Large intestine (tissue), 3 donors: ENCODE results near the gene ARHGEF40. TPM values are rescaled to one million over a fixed set of nuclear protein-coding genes. Genes with fewer than 3 reads are reported as not detected.

Source experiments
- DNase-seq, 2 donors: peaks; one replicate each; pipeline versions ENCODE4 v3.0.0 to v3.0.0-alpha.2; 2013
- H3K27ac ChIP-seq: one replicate; pipeline ENCODE4 v1.5.1; 2013; ENCODE audit warnings: low read length
- H3K27me3 ChIP-seq: 2 replicates; pipeline ENCODE4 v1.6.1; 2013; ENCODE audit warnings: low read length; ENCODE audit not compliant: control insufficient read depth, insufficient read depth
- H3K36me3 ChIP-seq: 2 replicates; pipeline ENCODE4 v1.6.1; 2013; ENCODE audit warnings: low read length; ENCODE audit not compliant: control insufficient read depth, insufficient read depth
- H3K4me1 ChIP-seq: one replicate; pipeline ENCODE4 v1.6.1; 2013; ENCODE audit warnings: low read length; ENCODE audit not compliant: control insufficient read depth, insufficient read depth
- H3K4me3 ChIP-seq: one replicate; pipeline ENCODE4 v1.5.1; 2013; ENCODE audit warnings: low read length
- H3K9me3 ChIP-seq: one replicate; pipeline ENCODE4 v1.6.1; 2013; ENCODE audit warnings: mild to moderate bottlenecking, low read depth, low read length, moderate library complexity; ENCODE audit not compliant: control insufficient read depth
- WGBS: methylation state at CpG from one replicate; pipeline ENCODE4 v1.1.5; 2013; ENCODE audit warnings: low lambda C conversion rate; ENCODE audit not compliant: insufficient coverage; 5-methylcytosine and 5-hydroxymethylcytosine counted together
- polyA plus RNA-seq: library from polyadenylated mRNA; unstranded; fragments of 120-200 nt; gene quantifications from one replicate; pipeline ENCODE4 v1.2.1, GENCODE V29; 2013

ARHGEF40 gene
- polyA plus RNA-seq, 1 donor: 28.7 TPM

DNA sequence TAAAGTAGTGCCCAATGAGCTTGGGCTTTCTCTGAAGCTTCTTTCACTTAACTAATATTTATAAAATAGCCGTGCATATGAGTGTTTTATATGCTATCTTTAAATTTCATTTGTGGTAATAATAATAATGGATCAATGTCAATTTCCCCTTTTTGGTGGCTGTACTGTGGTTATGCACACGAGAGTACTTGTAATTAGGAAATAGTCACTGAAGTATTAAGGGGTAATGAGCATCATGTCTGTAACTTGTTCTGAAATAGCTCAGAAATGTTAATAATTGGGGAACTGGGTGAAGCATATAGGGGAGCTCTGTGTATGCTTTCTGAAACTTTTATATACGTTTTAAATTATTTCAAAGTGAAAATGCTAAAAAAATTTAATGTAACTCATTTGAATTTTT lies 19.5 kb upstream of the ARHGEF40 start:
- WGBS: 87% methylated on average over 3 of the region's 3 CpGs
- H3K27ac ChIP-seq: no peak overlapping the region
- no peaks in the 10 kb centered on the region for H3K9me3 ChIP-seq
- peaks cover 12% of the 10 kb centered on the region for H3K4me1 ChIP-seq
- H3K4me3 ChIP-seq: no peak overlapping the region
- H3K36me3 ChIP-seq: no peaks in the 10 kb centered on the region
- H3K27me3 ChIP-seq: no peaks in the 10 kb centered on the region
- no peak for DNase-seq

DNA sequence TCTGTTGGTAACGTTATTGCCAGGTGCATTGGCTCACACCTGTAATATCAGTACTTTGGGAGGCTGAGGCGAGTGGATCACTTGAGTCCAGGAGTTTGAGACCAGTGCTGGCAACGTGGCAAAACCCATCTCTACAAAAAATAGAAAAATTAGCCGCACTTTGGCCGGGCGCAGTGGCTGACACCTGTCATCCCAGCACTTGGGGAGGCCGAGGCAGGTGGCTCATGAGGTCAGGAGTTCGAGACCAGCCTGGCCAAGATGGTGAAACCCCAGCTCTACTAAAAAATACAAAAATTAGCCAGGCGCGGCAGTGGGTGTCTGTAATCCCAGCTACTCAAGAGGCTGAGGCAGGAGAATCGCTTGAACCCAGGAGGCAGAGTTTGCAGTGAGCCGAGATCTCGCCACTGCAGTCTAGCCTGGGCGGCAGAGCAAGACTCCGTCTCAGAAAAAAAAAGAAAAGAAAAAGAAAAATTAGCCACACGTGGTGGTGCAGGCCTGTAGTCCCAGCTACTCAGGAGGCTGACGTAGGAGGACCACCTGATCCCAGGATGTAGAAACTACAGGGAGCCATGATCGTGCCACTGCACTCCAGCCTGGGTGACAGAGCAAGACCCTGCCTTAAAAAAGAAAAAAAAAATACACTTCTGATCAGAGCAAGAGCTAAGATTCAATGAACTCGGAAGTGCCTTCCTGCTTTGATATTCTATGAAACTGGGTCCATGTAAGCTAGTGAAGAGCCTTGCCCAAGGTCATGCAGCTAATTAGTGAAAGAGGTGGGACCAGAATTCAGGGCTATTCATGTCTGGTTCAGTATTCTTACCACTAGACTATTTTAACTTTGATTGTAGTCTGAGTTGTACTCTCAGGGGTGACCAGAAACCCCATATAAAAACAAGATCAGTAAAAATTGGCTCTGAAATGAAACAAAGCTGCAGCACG lies 16.7 kb upstream of the ARHGEF40 start:
- no peak for DNase-seq
- H3K27me3 ChIP-seq: no peaks in the 10 kb centered on the region
- WGBS: 80% methylated on average over 2 of the region's 20 CpGs
- no peaks in the 10 kb centered on the region for H3K36me3 ChIP-seq
- H3K9me3 ChIP-seq: no peaks in the 10 kb centered on the region
- no peak overlapping the region for H3K4me3 ChIP-seq
- peak overlapping the region; percentile 6 for H3K27ac ChIP-seq
- H3K4me1 ChIP-seq: peaks cover 16% of the 10 kb centered on the region

DNA sequence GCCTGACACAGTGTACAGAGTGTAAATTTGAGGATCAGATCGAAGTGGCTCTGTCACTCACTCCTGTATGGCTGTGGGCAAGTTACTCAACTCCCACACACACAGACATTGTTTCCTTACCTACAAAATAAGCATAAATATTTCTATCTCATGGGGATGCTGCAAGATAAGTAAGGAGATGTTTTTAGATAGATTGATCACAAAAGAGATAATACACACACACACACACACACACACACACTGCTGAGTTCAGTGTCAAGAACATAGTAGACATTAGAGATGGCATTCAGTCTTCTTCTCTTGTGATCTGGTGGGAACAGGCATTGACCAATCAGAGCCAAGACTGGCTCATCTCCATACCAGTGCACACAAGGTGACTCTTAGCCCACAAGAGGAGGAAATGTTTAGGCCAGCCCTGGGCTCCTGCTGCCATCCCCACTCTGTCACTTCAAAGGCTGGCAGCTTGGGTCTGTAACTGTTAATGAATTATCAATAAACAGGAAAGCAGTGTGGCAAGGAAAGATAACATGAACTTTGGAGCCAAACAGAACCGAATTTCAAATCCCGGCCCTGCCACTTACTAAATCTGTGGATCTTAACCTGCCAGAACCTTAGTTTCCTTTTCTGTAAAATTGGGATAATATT lies 15.9 kb upstream of the ARHGEF40 start:
- WGBS: 40% methylated on average over 1 of the region's 3 CpGs

GRCh38 chr14:21054768-21055145 lies 15.3 kb upstream of the ARHGEF40 start:
- WGBS: 83% methylated on average over 1 of the region's 4 CpGs
- no peaks in the 10 kb centered on the region for H3K36me3 ChIP-seq

More for the DNA sequence above, 15.9 kb upstream of the ARHGEF40 start:
- Histone ChIP-seq H3K27me3 (no peaks in the 10 kb centered on the region), H3K36me3 (no peaks in the 10 kb centered on the region), H3K9me3 (no peaks in the 10 kb centered on the region), H3K27ac (peak overlapping the region; percentile 6), H3K4me1 (peaks cover 16% of the 10 kb centered on the region), H3K4me3 (no peak overlapping the region)
- DNase-seq: peak in 1 of 2 donors; percentile 55

DNA sequence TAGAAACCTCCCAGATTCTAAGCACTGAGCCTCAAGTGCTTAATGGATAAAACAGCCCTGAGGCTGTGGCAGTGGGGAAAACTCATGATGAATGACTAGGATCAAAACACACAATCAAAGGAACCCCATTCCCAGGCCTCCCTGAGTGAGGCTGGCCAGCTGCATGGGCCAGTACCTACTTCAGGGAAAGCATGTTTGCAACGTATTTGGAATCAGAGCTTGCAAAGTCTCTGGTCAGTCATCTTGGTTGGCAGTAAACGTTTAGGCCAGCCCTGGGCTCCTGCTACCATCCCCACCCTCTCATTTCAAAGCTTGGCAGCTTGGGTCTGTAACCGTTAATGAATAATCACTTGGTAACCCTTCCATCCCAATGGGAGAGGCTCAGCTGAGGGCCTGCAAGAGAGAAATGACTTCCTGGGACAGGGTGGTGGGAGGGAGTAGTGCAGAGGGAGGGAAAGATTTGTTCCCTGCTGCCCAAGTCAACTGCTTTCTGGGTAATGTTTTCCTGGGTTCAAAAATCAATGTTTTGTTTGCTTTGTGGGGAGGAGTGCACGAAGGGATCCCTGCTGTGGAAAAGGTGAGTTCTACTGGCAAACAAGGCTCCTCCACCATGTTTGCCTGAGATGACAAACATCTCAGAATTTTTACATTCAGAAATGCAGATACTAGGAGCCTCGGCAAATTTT lies 14.5 kb upstream of the ARHGEF40 start:
- Histone ChIP-seq H3K27me3 (no peaks in the 10 kb centered on the region), H3K4me1 (peaks cover 22% of the 10 kb centered on the region), H3K4me3 (no peak overlapping the region), H3K27ac (peak overlapping the region; percentile 30), H3K9me3 (no peaks in the 10 kb centered on the region), H3K36me3 (no peaks in the 10 kb centered on the region)
- DNase-seq: peak in 1 of 2 donors; percentile 63
- WGBS: no CpG with 5 or more reads among the region's 5 CpGs

More at GRCh38 chr14:21054768-21055145, 15.3 kb upstream of the ARHGEF40 start:
- Histone ChIP-seq H3K9me3 (no peaks in the 10 kb centered on the region), H3K4me3 (no peak overlapping the region), H3K27me3 (no peaks in the 10 kb centered on the region), H3K4me1 (peaks cover 16% of the 10 kb centered on the region), H3K27ac (no peak overlapping the region)
- DNase-seq: no peak

DNA sequence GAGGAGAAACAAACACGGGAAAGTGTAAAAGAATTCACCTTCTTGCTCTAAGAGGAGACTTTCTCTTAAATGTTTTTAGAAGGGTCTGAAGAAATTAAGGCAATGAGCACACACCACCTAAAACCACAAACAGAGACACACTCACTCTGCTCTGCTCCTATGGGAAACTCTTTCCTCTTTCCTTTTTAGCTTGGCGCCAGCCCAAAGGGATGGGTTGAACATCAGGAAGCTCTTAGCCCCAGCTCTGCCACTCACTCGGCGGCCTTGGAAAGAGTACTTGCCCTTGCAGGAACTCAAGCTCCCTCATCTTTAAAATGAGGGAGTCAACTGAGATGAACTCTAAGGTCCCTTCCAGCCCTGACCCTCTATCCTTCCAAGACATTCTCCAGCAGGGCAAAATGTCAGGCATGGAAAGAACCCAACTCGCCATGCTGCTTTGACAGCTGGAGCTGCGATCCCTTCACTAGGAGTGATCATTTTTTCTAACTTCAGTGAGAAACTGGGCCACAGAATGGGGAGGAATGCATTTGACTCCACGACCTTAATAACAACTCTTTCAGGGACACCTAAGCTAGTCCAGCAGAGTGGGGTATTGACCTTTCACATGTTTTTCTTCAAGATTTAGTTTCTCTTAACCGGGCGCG lies 13.5 kb upstream of the ARHGEF40 start:
- Histone ChIP-seq H3K27me3 (no peaks in the 10 kb centered on the region), H3K4me1 (peaks cover 25% of the 10 kb centered on the region), H3K27ac (no peak overlapping the region), H3K4me3 (no peak overlapping the region), H3K9me3 (no peaks in the 10 kb centered on the region), H3K36me3 (no peaks in the 10 kb centered on the region)
- DNase-seq: no peak
- no CpG with 5 or more reads among the region's 10 CpGs for WGBS

GRCh38 chr14:21057803-21058675 lies 12.1 kb upstream of the ARHGEF40 start, which contains the start of gene RNASE8:
Gene RNASE8, plus strand, starts transcription at chr14:21057822. Its CDS starts 71 bp downstream, at chr14:21057893.
- WGBS: no CpG with 5 or more reads among the region's 8 CpGs
- H3K27ac ChIP-seq: no peak within 1 kb of the TSS
- peaks cover 25% of the 10 kb centered on the region for H3K4me1 ChIP-seq
- no peak within 1 kb of the TSS for H3K4me3 ChIP-seq
- H3K36me3 ChIP-seq: no peaks in the 10 kb centered on the region
- no peaks in the 10 kb centered on the region for H3K9me3 ChIP-seq
- no peak for DNase-seq
- no peaks in the 10 kb centered on the region for H3K27me3 ChIP-seq

GRCh38 chr14:21058903-21059302 lies 11.2 kb upstream of the ARHGEF40 start:
- Histone ChIP-seq H3K9me3 (no peaks in the 10 kb centered on the region), H3K4me1 (peaks cover 21% of the 10 kb centered on the region), H3K36me3 (no peaks in the 10 kb centered on the region), H3K27ac (no peak overlapping the region), H3K4me3 (no peak overlapping the region), H3K27me3 (no peaks in the 10 kb centered on the region)
- no CpG with 5 or more reads among the region's 5 CpGs for WGBS
- DNase-seq: no peak

GRCh38 chr14:21059842-21060613 lies 10.1 kb upstream of the ARHGEF40 start:
- H3K4me1 ChIP-seq: peaks cover 16% of the 10 kb centered on the region
- H3K4me3 ChIP-seq: no peak overlapping the region
- H3K9me3 ChIP-seq: no peaks in the 10 kb centered on the region
- 100% methylated on average over 2 of the region's 8 CpGs for WGBS
- no peaks in the 10 kb centered on the region for H3K27me3 ChIP-seq
- peak overlapping the region; percentile 46 for H3K27ac ChIP-seq
- no peak for DNase-seq
- H3K36me3 ChIP-seq: no peaks in the 10 kb centered on the region
